Measurements from ENCODE around the gene GDPD5.

The GDPD5 gene

GRCh38 chr11:75510723-75511019 lies 15.1 kb downstream of the GDPD5 start:
- H3K79me1 ChIP-seq (replicated peaks; ENCODE audit: low read length, poor library complexity, severe bottlenecking), result no peaks in the 10 kb centered on the region
- 59% methylated on average over 4 of the region's 5 CpGs for WGBS
- no peak overlapping the region for H3K18ac ChIP-seq (ENCODE audit: low read depth in 1 of 2, low read length in 2 of 2)
- no peak overlapping the region for H2AK5ac ChIP-seq (ENCODE audit: low read length, severe bottlenecking)
- H3K27me3 ChIP-seq (ENCODE audit: control insufficient read depth in 1 of 2, insufficient read depth in 1 of 2, low read length in 2 of 2), result peaks cover 0 to 13% of the 10 kb centered on the region in 2 experiments
- H2BK5ac ChIP-seq (ENCODE audit: low read depth, low read length, poor library complexity, severe bottlenecking), result no peak overlapping the region
- H3K27ac ChIP-seq (ENCODE audit: low read length, poor library complexity, severe bottlenecking), result no peak overlapping the region
- H4K91ac ChIP-seq (ENCODE audit: low read length), result no peak overlapping the region
- H4K8ac ChIP-seq (ENCODE audit: low read length), result no peak overlapping the region
- peaks cover 5% of the 10 kb centered on the region for H3K4me1 ChIP-seq (ENCODE audit: control insufficient read depth, insufficient read depth, low read depth, low read length)
- no peaks in the 10 kb centered on the region for H3K9me3 ChIP-seq (ENCODE audit: control insufficient read depth, low read length)
- H3K9ac ChIP-seq (ENCODE audit: low read length), result no peak overlapping the region
- no peak overlapping the region for H3K14ac ChIP-seq (ENCODE audit: low read length in 2 of 2)
- H3K23ac ChIP-seq (ENCODE audit: low read length in 2 of 2), result no peak overlapping the region
- no peak overlapping the region for H3K4me2 ChIP-seq (ENCODE audit: low read length, poor library complexity, severe bottlenecking)
- no peak overlapping the region for H2AFZ ChIP-seq (ENCODE audit: low read depth, low read length)
- DNase-seq, result no peak
- H2BK15ac ChIP-seq (ENCODE audit: low read depth, poor library complexity, severe bottlenecking), result no peak overlapping the region
- no peak overlapping the region for H2BK120ac ChIP-seq (ENCODE audit: low read depth, low read length)
- H2BK12ac ChIP-seq (ENCODE audit: low read length in 2 of 2), result no peak overlapping the region
- H3K4me3 ChIP-seq (ENCODE audit: insufficient read depth in 1 of 2, low read depth in 1 of 2, low read length in 2 of 2), result no peak overlapping the region
- no peaks in the 10 kb centered on the region for H3K36me3 ChIP-seq (ENCODE audit: control insufficient read depth in 1 of 2, insufficient read depth in 2 of 2, low read depth in 1 of 2, low read length in 2 of 2)
- no peak overlapping the region for H3K4ac ChIP-seq (ENCODE audit: low read depth in 1 of 2, low read length in 2 of 2)

- Histone ChIP-seq H3K9ac (ENCODE audit: low read length) (no peak overlapping the region), H2BK120ac (ENCODE audit: low read depth, low read length) (peak overlapping the region; percentile 42), H3K4ac (ENCODE audit: low read depth in 1 of 2, low read length in 2 of 2) (no peak overlapping the region), H3K79me1 (replicated peaks; ENCODE audit: low read length, poor library complexity, severe bottlenecking) (no peaks in the 10 kb centered on the region), H2BK5ac (ENCODE audit: low read depth, low read length, poor library complexity, severe bottlenecking) (no peak overlapping the region), H3K4me3 (ENCODE audit: insufficient read depth in 1 of 2, low read depth in 1 of 2, low read length in 2 of 2) (no peak overlapping the region), H4K8ac (ENCODE audit: low read length) (peak overlapping the region; percentile 12), H3K27me3 (ENCODE audit: control insufficient read depth in 1 of 2, insufficient read depth in 1 of 2, low read length in 2 of 2) (peaks cover 0 to 13% of the 10 kb centered on the region in 2 experiments), H3K9me3 (ENCODE audit: control insufficient read depth, low read length) (no peaks in the 10 kb centered on the region), H3K14ac (ENCODE audit: low read length in 2 of 2) (no peak overlapping the region), H3K23ac (ENCODE audit: low read length in 2 of 2) (no peak overlapping the region), H3K18ac (ENCODE audit: low read depth in 1 of 2, low read length in 2 of 2) (peak overlapping the region in 1 of 2 experiments; percentile 38), H3K36me3 (ENCODE audit: control insufficient read depth in 1 of 2, insufficient read depth in 2 of 2, low read depth in 1 of 2, low read length in 2 of 2) (no peaks in the 10 kb centered on the region), H2BK15ac (ENCODE audit: low read depth, poor library complexity, severe bottlenecking) (peak overlapping the region; percentile 64), H3K27ac (ENCODE audit: low read length, poor library complexity, severe bottlenecking) (no peak overlapping the region), H2AFZ (ENCODE audit: low read depth, low read length) (no peak overlapping the region), H2AK5ac (ENCODE audit: low read length, severe bottlenecking) (no peak overlapping the region), H4K91ac (ENCODE audit: low read length) (peak overlapping the region; percentile 56), H3K4me1 (ENCODE audit: control insufficient read depth, insufficient read depth, low read depth, low read length) (peaks cover 5% of the 10 kb centered on the region), H2BK12ac (ENCODE audit: low read length in 2 of 2) (no peak overlapping the region), H3K4me2 (ENCODE audit: low read length, poor library complexity, severe bottlenecking) (no peak overlapping the region)
- 76% methylated on average over 9 of the region's 9 CpGs for WGBS
- no peak for DNase-seq
Measured at GRCh38 chr11:75510004-75510722, 15.6 kb downstream of the GDPD5 start.

GRCh38 chr11:75509020-75509720 lies 16.6 kb downstream of the GDPD5 start:
- no peak overlapping the region for H2AK5ac ChIP-seq (ENCODE audit: low read length, severe bottlenecking)
- DNase-seq, result no peak
- no peak overlapping the region for H4K8ac ChIP-seq (ENCODE audit: low read length)
- H3K36me3 ChIP-seq (ENCODE audit: control insufficient read depth in 1 of 2, insufficient read depth in 2 of 2, low read depth in 1 of 2, low read length in 2 of 2), result no peaks in the 10 kb centered on the region
- H4K91ac ChIP-seq (ENCODE audit: low read length), result no peak overlapping the region
- no peak overlapping the region for H2BK5ac ChIP-seq (ENCODE audit: low read depth, low read length, poor library complexity, severe bottlenecking)
- no peak overlapping the region for H3K4ac ChIP-seq (ENCODE audit: low read depth in 1 of 2, low read length in 2 of 2)
- no peak overlapping the region for H3K18ac ChIP-seq (ENCODE audit: low read depth in 1 of 2, low read length in 2 of 2)
- H2AFZ ChIP-seq (ENCODE audit: low read depth, low read length), result no peak overlapping the region
- H3K23ac ChIP-seq (ENCODE audit: low read length in 2 of 2), result no peak overlapping the region
- no peak overlapping the region for H3K27ac ChIP-seq (ENCODE audit: low read length, poor library complexity, severe bottlenecking)
- no peaks in the 10 kb centered on the region for H3K9me3 ChIP-seq (ENCODE audit: control insufficient read depth, low read length)
- no peak overlapping the region for H2BK12ac ChIP-seq (ENCODE audit: low read length in 2 of 2)
- H3K4me1 ChIP-seq (ENCODE audit: control insufficient read depth, insufficient read depth, low read depth, low read length), result peaks cover 5% of the 10 kb centered on the region
- H3K14ac ChIP-seq (ENCODE audit: low read length in 2 of 2), result peak overlapping the region in 1 of 2 experiments; percentile 13
- no peak overlapping the region for H2BK120ac ChIP-seq (ENCODE audit: low read depth, low read length)
- no peak overlapping the region for H2BK15ac ChIP-seq (ENCODE audit: low read depth, poor library complexity, severe bottlenecking)
- 93% methylated on average over 5 of the region's 5 CpGs for WGBS
- H3K4me2 ChIP-seq (ENCODE audit: low read length, poor library complexity, severe bottlenecking), result no peak overlapping the region
- H3K79me1 ChIP-seq (replicated peaks; ENCODE audit: low read length, poor library complexity, severe bottlenecking), result no peaks in the 10 kb centered on the region
- H3K4me3 ChIP-seq (ENCODE audit: insufficient read depth in 1 of 2, low read depth in 1 of 2, low read length in 2 of 2), result no peak overlapping the region
- H3K9ac ChIP-seq (ENCODE audit: low read length), result no peak overlapping the region
- H3K27me3 ChIP-seq (ENCODE audit: control insufficient read depth in 1 of 2, insufficient read depth in 1 of 2, low read length in 2 of 2), result peaks cover 0 to 13% of the 10 kb centered on the region in 2 experiments

GRCh38 chr11:75508051-75508561 lies 17.6 kb downstream of the GDPD5 start:
- no peak overlapping the region for H3K9ac ChIP-seq (ENCODE audit: low read length)
- H2AK5ac ChIP-seq (ENCODE audit: low read length, severe bottlenecking), result no peak overlapping the region
- no peak overlapping the region for H2AFZ ChIP-seq (ENCODE audit: low read depth, low read length)
- no peak for DNase-seq
- H2BK12ac ChIP-seq (ENCODE audit: low read length in 2 of 2), result no peak overlapping the region
- H3K4ac ChIP-seq (ENCODE audit: low read depth in 1 of 2, low read length in 2 of 2), result no peak overlapping the region
- H4K8ac ChIP-seq (ENCODE audit: low read length), result no peak overlapping the region
- H2BK15ac ChIP-seq (ENCODE audit: low read depth, poor library complexity, severe bottlenecking), result no peak overlapping the region
- H4K91ac ChIP-seq (ENCODE audit: low read length), result no peak overlapping the region
- no peak overlapping the region for H3K23ac ChIP-seq (ENCODE audit: low read length in 2 of 2)
- H3K27ac ChIP-seq (ENCODE audit: low read length, poor library complexity, severe bottlenecking), result no peak overlapping the region
- H3K14ac ChIP-seq (ENCODE audit: low read length in 2 of 2), result no peak overlapping the region
- no peaks in the 10 kb centered on the region for H3K36me3 ChIP-seq (ENCODE audit: control insufficient read depth in 1 of 2, insufficient read depth in 2 of 2, low read depth in 1 of 2, low read length in 2 of 2)
- H3K18ac ChIP-seq (ENCODE audit: low read depth in 1 of 2, low read length in 2 of 2), result no peak overlapping the region
- peaks cover 2% of the 10 kb centered on the region for H3K4me1 ChIP-seq (ENCODE audit: control insufficient read depth, insufficient read depth, low read depth, low read length)
- H2BK120ac ChIP-seq (ENCODE audit: low read depth, low read length), result no peak overlapping the region
- H2BK5ac ChIP-seq (ENCODE audit: low read depth, low read length, poor library complexity, severe bottlenecking), result no peak overlapping the region
- no peak overlapping the region for H3K4me2 ChIP-seq (ENCODE audit: low read length, poor library complexity, severe bottlenecking)
- 64% methylated on average over 8 of the region's 8 CpGs for WGBS
- no peak overlapping the region for H3K4me3 ChIP-seq (ENCODE audit: insufficient read depth in 1 of 2, low read depth in 1 of 2, low read length in 2 of 2)
- H3K79me1 ChIP-seq (replicated peaks; ENCODE audit: low read length, poor library complexity, severe bottlenecking), result no peaks in the 10 kb centered on the region
- peaks cover 0 to 13% of the 10 kb centered on the region in 2 experiments for H3K27me3 ChIP-seq (ENCODE audit: control insufficient read depth in 1 of 2, insufficient read depth in 1 of 2, low read length in 2 of 2)
- H3K9me3 ChIP-seq (ENCODE audit: control insufficient read depth, low read length), result no peaks in the 10 kb centered on the region
